ENCODE measurements around the gene GINS1.
A peak's percentile ranks its signal among the peaks of the same experiment; 100 is the strongest.

GINS1 gene

GRCh38 chr20:25364879-25365699, 42.4 kb upstream of the GINS1 start:
- Histone ChIP-seq H3K14ac (ENCODE audit: low read length) (no peak overlapping the region), H3K79me2 (ENCODE audit: control insufficient read depth, insufficient read depth, low read length, poor library complexity) (peaks cover 3% of the 10 kb centered on the region), H3K36me3 (ENCODE audit: control insufficient read depth in 1 of 2, insufficient read depth in 2 of 2, low read length in 2 of 2) (peaks cover 2% of the 10 kb centered on the region in 2 experiments), H3K4ac (ENCODE audit: low read depth, low read length) (no peak overlapping the region), H3K23ac (ENCODE audit: low read length) (no peak overlapping the region), H2BK12ac (ENCODE audit: low read length) (no peak overlapping the region), H3K9me3 (ENCODE audit: insufficient read depth, low read depth, low read length) (peaks cover 2% of the 10 kb centered on the region), H3K27ac (ENCODE audit: low read depth, low read length) (no peak overlapping the region), H2BK5ac (ENCODE audit: low read depth, low read length, poor library complexity) (no peak overlapping the region), H4K8ac (ENCODE audit: low read depth, low read length) (no peak overlapping the region), H3K4me3 (ENCODE audit: low read depth, low read length) (no peak overlapping the region), H3K18ac (ENCODE audit: low read length) (peak overlapping the region; percentile 0), H2AK5ac (ENCODE audit: low read length) (no peak overlapping the region), H3K27me3 (ENCODE audit: insufficient read depth, low read length) (no peaks in the 10 kb centered on the region), H3K4me1 (ENCODE audit: control insufficient read depth in 1 of 2, insufficient read depth in 2 of 2, low read length in 2 of 2) (peaks cover 9 to 19% of the 10 kb centered on the region in 2 experiments), H3K4me2 (ENCODE audit: low read length) (no peak overlapping the region), H2BK120ac (ENCODE audit: insufficient read depth, low read length, poor library complexity) (no peak overlapping the region), H2AFZ (ENCODE audit: insufficient read depth, low read length, poor library complexity) (no peak overlapping the region), H4K12ac (ENCODE audit: low read depth, low read length) (no peak overlapping the region), H4K91ac (ENCODE audit: low read depth, low read length) (no peak overlapping the region), H3K9ac (ENCODE audit: low read length) (no peak overlapping the region), H3K79me1 (ENCODE audit: low read length) (peaks cover 5% of the 10 kb centered on the region)
- DNase-seq = no peak
- WGBS (ENCODE audit: extremely low coverage, insufficient coverage, insufficient read length) = no CpG with 5 or more reads among the region's 2 CpGs

GRCh38 chr20:25368526-25368925, 38.9 kb upstream of the GINS1 start:
- Histone ChIP-seq H2AK5ac (ENCODE audit: low read length) (no peak overlapping the region), H3K18ac (ENCODE audit: low read length) (no peak overlapping the region), H3K36me3 (ENCODE audit: control insufficient read depth in 1 of 2, insufficient read depth in 2 of 2, low read length in 2 of 2) (no peaks in the 10 kb centered on the region), H2AFZ (ENCODE audit: insufficient read depth, low read length, poor library complexity) (no peak overlapping the region), H3K14ac (ENCODE audit: low read length) (no peak overlapping the region), H3K4me3 (ENCODE audit: low read depth, low read length) (no peak overlapping the region), H3K4me1 (ENCODE audit: control insufficient read depth in 1 of 2, insufficient read depth in 2 of 2, low read length in 2 of 2) (peaks cover 2 to 5% of the 10 kb centered on the region in 2 experiments), H3K9ac (ENCODE audit: low read length) (no peak overlapping the region), H3K27me3 (ENCODE audit: insufficient read depth, low read length) (no peaks in the 10 kb centered on the region), H3K4ac (ENCODE audit: low read depth, low read length) (no peak overlapping the region), H3K23ac (ENCODE audit: low read length) (no peak overlapping the region), H3K4me2 (ENCODE audit: low read length) (no peak overlapping the region), H4K91ac (ENCODE audit: low read depth, low read length) (no peak overlapping the region), H3K9me3 (ENCODE audit: insufficient read depth, low read depth, low read length) (peaks cover 4% of the 10 kb centered on the region), H3K79me1 (ENCODE audit: low read length) (no peaks in the 10 kb centered on the region), H3K79me2 (ENCODE audit: control insufficient read depth, insufficient read depth, low read length, poor library complexity) (no peaks in the 10 kb centered on the region), H2BK120ac (ENCODE audit: insufficient read depth, low read length, poor library complexity) (no peak overlapping the region), H4K12ac (ENCODE audit: low read depth, low read length) (no peak overlapping the region), H2BK12ac (ENCODE audit: low read length) (no peak overlapping the region), H2BK5ac (ENCODE audit: low read depth, low read length, poor library complexity) (no peak overlapping the region), H3K27ac (ENCODE audit: low read depth, low read length) (no peak overlapping the region), H4K8ac (ENCODE audit: low read depth, low read length) (no peak overlapping the region)
- no CpG with 5 or more reads among the region's 10 CpGs for WGBS (ENCODE audit: extremely low coverage, insufficient coverage, insufficient read length)
- DNase-seq = no peak

- no peaks in the 10 kb centered on the region for H3K36me3 ChIP-seq (ENCODE audit: control insufficient read depth in 1 of 2, insufficient read depth in 2 of 2, low read length in 2 of 2)
- no peak overlapping the region for H4K8ac ChIP-seq (ENCODE audit: low read depth, low read length)
- no peak overlapping the region for H2BK12ac ChIP-seq (ENCODE audit: low read length)
- no peaks in the 10 kb centered on the region for H3K27me3 ChIP-seq (ENCODE audit: insufficient read depth, low read length)
- H4K12ac ChIP-seq (ENCODE audit: low read depth, low read length) = no peak overlapping the region
- H4K91ac ChIP-seq (ENCODE audit: low read depth, low read length) = no peak overlapping the region
- no peak overlapping the region for H2AFZ ChIP-seq (ENCODE audit: insufficient read depth, low read length, poor library complexity)
- no peak overlapping the region for H2BK5ac ChIP-seq (ENCODE audit: low read depth, low read length, poor library complexity)
- H2AK5ac ChIP-seq (ENCODE audit: low read length) = no peak overlapping the region
- H3K79me1 ChIP-seq (ENCODE audit: low read length) = no peaks in the 10 kb centered on the region
- WGBS (ENCODE audit: extremely low coverage, insufficient coverage, insufficient read length) = no CpG with 5 or more reads among the region's 5 CpGs
- H2BK120ac ChIP-seq (ENCODE audit: insufficient read depth, low read length, poor library complexity) = no peak overlapping the region
- no peak overlapping the region for H3K4me3 ChIP-seq (ENCODE audit: low read depth, low read length)
- H3K4me2 ChIP-seq (ENCODE audit: low read length) = no peak overlapping the region
- no peak overlapping the region for H3K23ac ChIP-seq (ENCODE audit: low read length)
- H3K9ac ChIP-seq (ENCODE audit: low read length) = no peak overlapping the region
- H3K4ac ChIP-seq (ENCODE audit: low read depth, low read length) = no peak overlapping the region
- no peaks in the 10 kb centered on the region for H3K79me2 ChIP-seq (ENCODE audit: control insufficient read depth, insufficient read depth, low read length, poor library complexity)
- no peak overlapping the region for H3K27ac ChIP-seq (ENCODE audit: low read depth, low read length)
- H3K4me1 ChIP-seq (ENCODE audit: control insufficient read depth in 1 of 2, insufficient read depth in 2 of 2, low read length in 2 of 2) = peaks cover 2 to 5% of the 10 kb centered on the region in 2 experiments
- peaks cover 4% of the 10 kb centered on the region for H3K9me3 ChIP-seq (ENCODE audit: insufficient read depth, low read depth, low read length)
- no peak for DNase-seq
- H3K14ac ChIP-seq (ENCODE audit: low read length) = no peak overlapping the region
- no peak overlapping the region for H3K18ac ChIP-seq (ENCODE audit: low read length)
Observed at GRCh38 chr20:25368976-25369375, 38.5 kb upstream of the GINS1 start.

- no peak overlapping the region for H3K4me2 ChIP-seq (ENCODE audit: low read length)
- H4K12ac ChIP-seq (ENCODE audit: low read depth, low read length) = no peak overlapping the region
- DNase-seq = no peak
- no peaks in the 10 kb centered on the region for H3K36me3 ChIP-seq (ENCODE audit: control insufficient read depth in 1 of 2, insufficient read depth in 2 of 2, low read length in 2 of 2)
- no peak overlapping the region for H2BK120ac ChIP-seq (ENCODE audit: insufficient read depth, low read length, poor library complexity)
- WGBS (ENCODE audit: extremely low coverage, insufficient coverage, insufficient read length) = no CpG with 5 or more reads among the region's 8 CpGs
- no peak overlapping the region for H3K27ac ChIP-seq (ENCODE audit: low read depth, low read length)
- H3K14ac ChIP-seq (ENCODE audit: low read length) = no peak overlapping the region
- H3K9me3 ChIP-seq (ENCODE audit: insufficient read depth, low read depth, low read length) = peaks cover 4% of the 10 kb centered on the region
- H3K9ac ChIP-seq (ENCODE audit: low read length) = no peak overlapping the region
- no peak overlapping the region for H2BK12ac ChIP-seq (ENCODE audit: low read length)
- no peak overlapping the region for H2AFZ ChIP-seq (ENCODE audit: insufficient read depth, low read length, poor library complexity)
- H2AK5ac ChIP-seq (ENCODE audit: low read length) = no peak overlapping the region
- H3K4me1 ChIP-seq (ENCODE audit: control insufficient read depth in 1 of 2, insufficient read depth in 2 of 2, low read length in 2 of 2) = peaks cover 2 to 5% of the 10 kb centered on the region in 2 experiments
- H2BK5ac ChIP-seq (ENCODE audit: low read depth, low read length, poor library complexity) = no peak overlapping the region
- no peak overlapping the region for H3K4me3 ChIP-seq (ENCODE audit: low read depth, low read length)
- no peak overlapping the region for H4K8ac ChIP-seq (ENCODE audit: low read depth, low read length)
- no peaks in the 10 kb centered on the region for H3K79me2 ChIP-seq (ENCODE audit: control insufficient read depth, insufficient read depth, low read length, poor library complexity)
- H4K91ac ChIP-seq (ENCODE audit: low read depth, low read length) = no peak overlapping the region
- no peak overlapping the region for H3K23ac ChIP-seq (ENCODE audit: low read length)
- no peak overlapping the region for H3K4ac ChIP-seq (ENCODE audit: low read depth, low read length)
- no peak overlapping the region for H3K18ac ChIP-seq (ENCODE audit: low read length)
- H3K79me1 ChIP-seq (ENCODE audit: low read length) = no peaks in the 10 kb centered on the region
- no peaks in the 10 kb centered on the region for H3K27me3 ChIP-seq (ENCODE audit: insufficient read depth, low read length)
Observed at GRCh38 chr20:25369529-25369928, 37.9 kb upstream of the GINS1 start.
